Measurements from ENCODE around the gene SLC27A3.

SLC27A3 gene

DNA sequence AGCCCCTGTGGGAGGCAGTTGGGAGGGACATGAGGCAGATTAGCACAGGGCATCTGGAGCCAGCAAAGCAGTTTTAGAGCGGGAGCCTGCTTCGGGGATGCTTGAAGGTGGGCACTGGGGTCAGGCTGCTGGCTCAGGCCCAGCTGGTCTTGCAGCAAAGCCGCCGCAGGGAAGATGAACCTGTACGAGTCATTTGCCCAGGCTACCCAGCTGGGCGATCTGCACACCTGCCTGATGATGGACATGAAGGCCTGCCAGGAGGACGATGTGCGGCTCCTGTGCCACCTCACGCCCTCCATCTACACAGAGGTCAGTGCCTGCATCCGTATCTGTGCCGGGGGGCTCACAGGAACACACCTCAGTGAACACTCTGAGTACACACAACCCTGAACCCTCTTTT, 7.7 kb upstream of the SLC27A3 start:
- Histone ChIP-seq H3K27ac (no peak overlapping the region), H3K27me3 (ENCODE audit: insufficient read depth, low read depth, severe bottlenecking) (no peaks in the 10 kb centered on the region), H3K36me3 (peaks cover 90% of the 10 kb centered on the region), H3K4me3 (ENCODE audit: low read depth, low read length) (no peak overlapping the region), H3K9me3 (ENCODE audit: severe bottlenecking) (no peaks in the 10 kb centered on the region)
- TF ChIP-seq, protein P1, sequence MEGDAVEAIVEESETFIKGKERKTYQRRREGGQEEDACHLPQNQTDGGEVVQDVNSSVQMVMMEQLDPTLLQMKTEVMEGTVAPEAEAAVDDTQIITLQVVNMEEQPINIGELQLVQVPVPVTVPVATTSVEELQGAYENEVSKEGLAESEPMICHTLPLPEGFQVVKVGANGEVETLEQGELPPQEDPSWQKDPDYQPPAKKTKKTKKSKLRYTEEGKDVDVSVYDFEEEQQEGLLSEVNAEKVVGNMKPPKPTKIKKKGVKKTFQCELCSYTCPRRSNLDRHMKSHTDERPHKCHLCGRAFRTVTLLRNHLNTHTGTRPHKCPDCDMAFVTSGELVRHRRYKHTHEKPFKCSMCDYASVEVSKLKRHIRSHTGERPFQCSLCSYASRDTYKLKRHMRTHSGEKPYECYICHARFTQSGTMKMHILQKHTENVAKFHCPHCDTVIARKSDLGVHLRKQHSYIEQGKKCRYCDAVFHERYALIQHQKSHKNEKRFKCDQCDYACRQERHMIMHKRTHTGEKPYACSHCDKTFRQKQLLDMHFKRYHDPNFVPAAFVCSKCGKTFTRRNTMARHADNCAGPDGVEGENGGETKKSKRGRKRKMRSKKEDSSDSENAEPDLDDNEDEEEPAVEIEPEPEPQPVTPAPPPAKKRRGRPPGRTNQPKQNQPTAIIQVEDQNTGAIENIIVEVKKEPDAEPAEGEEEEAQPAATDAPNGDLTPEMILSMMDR (IDR thresholded peaks at IDR 0.05; ENCODE audit: low read depth, low read length) = no peak
- no peak for DNase-seq

- no peak overlapping the region for H3K27ac ChIP-seq
- peaks cover 90% of the 10 kb centered on the region for H3K36me3 ChIP-seq
- DNase-seq = no peak
- TF ChIP-seq, protein P1 (IDR thresholded peaks at IDR 0.05; ENCODE audit: low read depth, low read length) = no peak
- H3K4me3 ChIP-seq (ENCODE audit: low read depth, low read length) = no peak overlapping the region
- H3K27me3 ChIP-seq (ENCODE audit: insufficient read depth, low read depth, severe bottlenecking) = no peaks in the 10 kb centered on the region
- H3K9me3 ChIP-seq (ENCODE audit: severe bottlenecking) = no peaks in the 10 kb centered on the region
Observed at GRCh38 chr1:153768316-153769181, 6.7 kb upstream of the SLC27A3 start.

DNA sequence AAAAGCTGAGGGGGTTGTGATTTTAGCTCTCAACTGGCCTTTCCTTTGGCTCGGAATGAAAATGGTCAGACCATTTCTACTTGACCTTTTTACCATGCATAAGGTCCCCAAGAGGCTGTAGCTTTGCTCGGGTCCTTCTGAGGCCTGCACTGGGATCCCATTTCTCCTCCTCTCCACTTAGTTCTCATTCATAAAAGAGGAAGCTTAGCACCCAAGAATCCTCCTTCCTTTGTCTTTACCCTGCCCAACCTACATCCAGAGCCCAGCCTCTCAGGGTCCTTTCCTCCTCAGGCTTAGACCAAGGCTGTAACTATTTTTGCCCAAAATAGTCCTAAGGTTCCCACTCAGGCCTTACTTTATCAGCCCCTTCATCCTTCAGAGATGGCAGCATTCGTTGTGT, 6.0 kb upstream of the SLC27A3 start:
- Histone ChIP-seq H3K9me3 (ENCODE audit: severe bottlenecking) (no peaks in the 10 kb centered on the region), H3K27ac (no peak overlapping the region), H3K4me3 (ENCODE audit: low read depth, low read length) (no peak overlapping the region), H3K36me3 (peaks cover 88% of the 10 kb centered on the region), H3K27me3 (ENCODE audit: insufficient read depth, low read depth, severe bottlenecking) (no peaks in the 10 kb centered on the region)
- no peak for DNase-seq
- TF ChIP-seq, protein P1 (IDR thresholded peaks at IDR 0.05; ENCODE audit: low read depth, low read length) = no peak

DNA sequence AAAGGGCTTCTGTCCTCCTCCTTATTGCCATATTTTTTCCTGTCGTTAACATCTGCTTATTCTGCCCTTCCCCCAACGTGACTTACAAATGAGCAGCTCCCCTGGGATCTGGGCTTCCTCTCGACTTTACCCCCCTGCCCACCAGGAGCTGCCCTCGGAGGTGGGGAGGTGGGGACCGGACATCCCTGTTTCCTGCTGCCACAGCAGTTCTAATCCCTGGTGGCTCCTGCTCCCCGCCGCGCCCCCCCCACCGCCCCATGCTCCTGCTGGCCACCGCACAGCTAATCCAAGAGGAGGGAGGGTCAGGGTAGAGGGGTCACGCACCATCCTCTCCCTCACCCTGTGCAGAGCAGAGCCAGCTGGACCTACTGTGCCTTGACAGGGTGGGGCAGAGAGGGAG, 4.4 kb upstream of the SLC27A3 start:
- peak overlapping the region; percentile 60 for H3K27ac ChIP-seq

DNA sequence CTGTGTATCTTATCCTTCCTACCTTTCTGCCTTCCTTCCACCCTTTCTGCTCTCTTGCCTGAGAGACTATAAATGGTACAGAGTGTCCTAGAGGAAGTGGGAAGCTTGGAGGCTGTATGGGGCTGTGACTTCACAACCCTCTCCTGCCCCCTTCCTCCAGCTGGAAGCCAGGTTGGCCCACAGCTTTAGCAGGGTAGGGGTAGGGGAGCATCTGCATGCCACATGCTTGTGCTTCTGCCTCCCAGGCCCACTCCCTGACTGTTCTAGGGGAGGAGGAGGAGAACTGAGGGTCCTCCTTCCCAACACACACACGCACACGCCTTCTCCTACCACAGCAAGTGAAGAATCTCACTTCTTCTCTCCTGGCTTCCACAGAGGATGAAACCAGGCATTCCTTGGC, 3.9 kb upstream of the SLC27A3 start:
- Histone ChIP-seq H3K27ac (peak overlapping the region; percentile 60), H3K4me3 (ENCODE audit: low read depth, low read length) (no peak overlapping the region), H3K9me3 (ENCODE audit: severe bottlenecking) (no peaks in the 10 kb centered on the region), H3K36me3 (peaks cover 73% of the 10 kb centered on the region), H3K27me3 (ENCODE audit: insufficient read depth, low read depth, severe bottlenecking) (no peaks in the 10 kb centered on the region)
- peak; percentile 39 for DNase-seq
- TF ChIP-seq, protein P1 (IDR thresholded peaks at IDR 0.05; ENCODE audit: low read depth, low read length) = 0 out of 2 replicates have a peak, but pooled peaks have one; percentile 4

More for the DNA sequence above, 4.4 kb upstream of the SLC27A3 start:
- TF ChIP-seq, protein P1 (IDR thresholded peaks at IDR 0.05; ENCODE audit: low read depth, low read length) = no peak
- DNase-seq = peak; percentile 86
- Histone ChIP-seq H3K9me3 (ENCODE audit: severe bottlenecking) (no peaks in the 10 kb centered on the region), H3K36me3 (peaks cover 75% of the 10 kb centered on the region), H3K27me3 (ENCODE audit: insufficient read depth, low read depth, severe bottlenecking) (no peaks in the 10 kb centered on the region), H3K4me3 (ENCODE audit: low read depth, low read length) (no peak overlapping the region)

Measured in WERI-Rb-1 (cell line).